Measurements from ENCODE around the gene RAB11FIP4. TPM values are rescaled to one million over a fixed set of nuclear protein-coding genes. Genes with fewer than 3 reads are reported as not detected.
A peak's percentile ranks its signal among the peaks of the same experiment; 100 is the strongest.

RAB11FIP4 gene
- total RNA-seq, 8 experiments from 2014 or later = 7.0 to 44.2 (median 25.2) TPM

GRCh38 chr17:31552568-31552967 is 161.1 kb downstream of the RAB11FIP4 start:
- WGBS, 10 experiments = 73 to 100% (median 85%) methylated on average over 1 to 3 of the region's 3 CpGs; no CpG with 5 or more reads in 4 of the 10 experiments
- Histone ChIP-seq H3K4me3 (no peak overlapping the region), H3K27ac (no peak overlapping the region), H3K4me1 (replicated peaks in 1 of 2) (peaks cover 4 to 5% of the 10 kb centered on the region in 2 donors)
- no peak for ATAC-seq (replicated peaks in 6 of 8)
- in situ Hi-C loops (cut with MboI; ENCODE audit: low pct_unique_long_range_greater_than_20kb in 2 of 9, low sequenced_read_pairs in 9 of 9, unreplicated experiment in 9 of 9) = loop anchor here in 5 of 9 experiments (10.0 to 25.0 kb wide), 3 partner anchors 285 to 302 kb away; partner anchors contain the start of gene COPRS (in 1 of the 5)

DNA sequence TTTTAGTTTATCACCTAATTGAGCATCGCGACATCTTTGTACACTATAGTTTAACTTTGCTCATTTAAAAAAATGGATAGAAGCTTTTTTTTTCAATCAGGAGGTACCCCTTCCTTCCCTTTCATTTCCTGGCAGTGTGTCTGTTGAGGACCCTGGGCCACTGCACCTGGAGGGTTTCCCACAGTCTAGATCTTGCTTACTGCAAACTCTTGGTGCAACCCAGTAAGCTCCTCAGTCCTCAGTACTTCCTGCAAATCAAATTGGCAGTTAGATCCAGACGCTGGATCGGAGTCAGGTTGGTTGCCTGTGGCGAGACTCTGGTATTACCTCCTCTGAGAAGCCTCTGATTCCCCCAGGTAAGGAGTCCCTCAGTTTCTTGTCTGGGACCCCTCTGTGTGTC is 162.0 kb downstream of the RAB11FIP4 start:
- ATAC-seq (replicated peaks in 6 of 8) = no peak
- in situ Hi-C loops (cut with MboI; ENCODE audit: low pct_unique_long_range_greater_than_20kb in 2 of 9, low sequenced_read_pairs in 9 of 9, unreplicated experiment in 9 of 9) = loop anchor here in 5 of 9 experiments (10.0 to 25.0 kb wide), 3 partner anchors 284 to 301 kb away; partner anchors contain the start of gene COPRS (in 1 of the 5)
- whole genome bisulfite sequencing, 10 experiments = 72 to 100% (median 90%) methylated on average over 2 to 5 of the region's 5 CpGs; no CpG with 5 or more reads in 1 of the 10 experiments
- no peak overlapping the region for H3K27ac ChIP-seq
- peaks cover 4 to 5% of the 10 kb centered on the region in 2 donors for H3K4me1 ChIP-seq (replicated peaks in 1 of 2)
- no peak overlapping the region for H3K4me3 ChIP-seq

- WGBS, 10 experiments = 0 to 45% (median 0%) methylated on average over 1 of the region's 1 CpG; no CpG with 5 or more reads in 7 of the 10 experiments
These were observed 163.5 kb downstream of the RAB11FIP4 start for GRCh38 chr17:31554930-31555329.

GRCh38 chr17:31556969-31557645 is 165.6 kb downstream of the RAB11FIP4 start:
- Histone ChIP-seq H3K4me1 (replicated peaks in 1 of 2) (peaks cover 10% of the 10 kb centered on the region in 2 donors), H3K4me3 (no peak overlapping the region), H3K27ac (no peak overlapping the region)
- ATAC-seq (replicated peaks in 6 of 8) = no peak
- in situ Hi-C loops (cut with MboI; ENCODE audit: low pct_unique_long_range_greater_than_20kb in 2 of 9, low sequenced_read_pairs in 9 of 9, unreplicated experiment in 9 of 9) = loop anchor here in 5 of 9 experiments (10.0 to 25.0 kb wide), 3 partner anchors 280 to 298 kb away; partner anchors contain the start of gene COPRS (in 1 of the 5)
- WGBS, 10 experiments = 20 to 83% (median 67%) methylated on average over 1 to 8 of the region's 13 CpGs; no CpG with 5 or more reads in 1 of the 10 experiments

More at GRCh38 chr17:31554930-31555329, 163.5 kb downstream of the RAB11FIP4 start:
- H3K4me1 ChIP-seq (replicated peaks in 1 of 2) = no peaks in the 10 kb centered on the region
- no peak overlapping the region for H3K4me3 ChIP-seq
- in situ Hi-C loops (cut with MboI; ENCODE audit: low pct_unique_long_range_greater_than_20kb in 2 of 9, low sequenced_read_pairs in 9 of 9, unreplicated experiment in 9 of 9) = loop anchor here in 5 of 9 experiments (10.0 to 25.0 kb wide), 3 partner anchors 282 to 300 kb away; partner anchors contain the start of gene COPRS (in 1 of the 5)
- H3K27ac ChIP-seq = no peak overlapping the region
- no peak for ATAC-seq (replicated peaks in 6 of 8)

DNA sequence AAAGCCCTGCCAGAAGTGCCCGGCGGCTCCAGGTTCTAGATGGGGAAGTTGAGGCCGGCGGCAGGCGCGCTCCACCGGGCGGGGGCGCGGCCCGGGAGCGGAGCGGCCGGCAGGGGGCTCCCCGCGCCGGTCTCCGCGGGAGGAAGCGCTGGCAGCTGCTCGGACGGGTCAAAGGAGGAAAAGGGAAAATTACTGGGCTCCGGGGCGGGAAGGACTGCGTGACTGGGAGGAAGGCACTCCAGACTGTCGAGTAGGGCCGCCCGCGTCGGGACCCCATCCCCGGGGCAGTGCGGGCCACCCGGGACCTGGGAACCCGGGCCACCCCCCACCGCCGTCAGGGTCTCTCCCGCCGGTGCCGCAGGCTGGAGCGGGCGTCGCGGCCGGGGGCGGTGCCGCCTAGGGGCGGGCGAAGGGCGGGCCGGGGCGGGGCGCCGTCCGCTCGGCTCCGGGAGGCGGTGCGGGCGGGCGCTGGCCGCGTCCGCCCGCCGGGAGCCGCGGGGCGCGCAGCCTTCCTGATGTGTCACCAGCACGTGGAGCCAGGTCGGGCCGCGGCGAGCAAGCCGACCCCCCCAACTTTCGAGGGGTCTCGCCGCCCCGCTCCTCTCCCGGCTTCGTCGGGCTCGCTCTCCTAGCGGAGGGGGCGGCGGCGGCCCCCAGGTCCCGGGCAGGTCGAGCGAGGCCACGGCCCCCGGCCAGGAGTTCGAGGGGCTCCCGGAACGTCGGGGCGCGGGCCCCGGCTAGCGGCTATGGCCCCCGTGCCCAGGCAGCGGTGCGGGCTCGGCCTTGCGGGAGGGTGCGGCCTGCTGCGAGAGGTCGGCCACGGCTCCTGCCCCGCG is 167.5 kb downstream of the RAB11FIP4 start:
- in situ Hi-C loops (cut with MboI; ENCODE audit: low pct_unique_long_range_greater_than_20kb in 2 of 9, low sequenced_read_pairs in 9 of 9, unreplicated experiment in 9 of 9) = loop anchor here in 5 of 9 experiments (10.0 to 25.0 kb wide), 3 partner anchors 278 to 296 kb away; partner anchors contain the start of gene COPRS (in 1 of the 5)
- peak; percentile 71 to 91 (median 88) for ATAC-seq (replicated peaks in 6 of 8)
- H3K27ac ChIP-seq = peak overlapping the region in 1 of 2 donors; percentile 38
- 0 to 5% (median 2%) methylated on average over 1 to 9 of the region's 111 CpGs; no CpG with 5 or more reads in 6 of the 10 experiments for WGBS, 10 experiments
- H3K4me1 ChIP-seq (replicated peaks in 1 of 2) = peaks cover 10 to 16% of the 10 kb centered on the region in 2 donors
- H3K4me3 ChIP-seq = peak overlapping the region; percentile 40 to 54 (median 51)

DNA sequence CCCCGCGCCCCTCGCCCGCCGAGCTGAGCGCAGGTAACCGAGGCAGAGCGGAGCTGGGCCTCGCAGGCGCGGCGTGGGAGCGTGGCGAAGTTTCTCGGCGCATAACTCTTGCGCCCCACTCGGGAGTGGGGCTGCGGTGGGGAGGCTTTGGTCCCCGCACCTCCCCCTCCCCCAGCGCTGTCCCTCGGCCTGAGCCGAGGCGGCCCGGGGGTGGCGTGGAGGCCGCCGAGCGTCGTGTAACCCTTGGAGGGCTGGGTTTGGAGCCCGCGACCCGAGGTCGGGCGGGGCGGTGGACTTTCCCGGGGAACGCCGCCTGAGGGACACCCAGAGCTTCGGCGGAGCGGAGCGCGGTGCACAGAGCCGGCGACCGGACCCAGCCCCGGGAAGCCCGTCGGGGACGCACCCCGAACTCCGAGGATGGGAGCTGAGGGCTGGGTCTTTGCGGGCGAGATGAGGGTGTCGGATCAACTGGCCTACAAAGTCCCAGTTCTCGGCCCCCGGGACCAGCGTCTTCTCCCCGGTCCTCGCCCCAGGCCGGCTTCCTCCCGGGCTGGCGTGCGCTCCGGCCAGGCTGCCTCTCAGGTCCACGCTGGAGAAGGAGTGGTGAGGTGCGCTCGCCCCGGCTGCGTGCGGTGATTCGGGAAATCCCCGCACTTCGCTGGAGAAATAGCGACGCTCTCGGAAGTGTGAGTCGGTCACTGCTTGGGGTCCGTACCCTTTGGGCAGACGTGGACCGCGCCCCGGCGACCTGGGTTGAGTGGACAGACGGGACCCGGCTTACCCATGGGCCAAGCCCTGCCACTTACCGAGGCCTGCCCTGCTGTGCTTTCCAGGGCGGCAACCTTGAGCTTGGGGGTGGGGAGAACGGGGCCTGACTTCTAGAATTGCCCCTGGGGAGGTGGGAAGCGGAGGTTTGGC is 168.4 kb downstream of the RAB11FIP4 start:
- no peak overlapping the region for H3K27ac ChIP-seq
- in situ Hi-C loops (cut with MboI; ENCODE audit: low pct_unique_long_range_greater_than_20kb in 2 of 9, low sequenced_read_pairs in 9 of 9, unreplicated experiment in 9 of 9) = loop anchor here in 5 of 9 experiments (10.0 to 25.0 kb wide), 3 partner anchors 277 to 295 kb away; partner anchors contain the start of gene COPRS (in 1 of the 5)
- WGBS, 10 experiments = 0 to 59% (median 20%) methylated on average over 1 to 14 of the region's 91 CpGs; no CpG with 5 or more reads in 5 of the 10 experiments
- peak in 3 of 8 experiments; percentile 16 to 33 (median 32) for ATAC-seq (replicated peaks in 6 of 8)
- peaks cover 10 to 16% of the 10 kb centered on the region in 2 donors for H3K4me1 ChIP-seq (replicated peaks in 1 of 2)
- H3K4me3 ChIP-seq = peak overlapping the region in 4 of 5 donors; percentile 48 to 54 (median 51)

DNA sequence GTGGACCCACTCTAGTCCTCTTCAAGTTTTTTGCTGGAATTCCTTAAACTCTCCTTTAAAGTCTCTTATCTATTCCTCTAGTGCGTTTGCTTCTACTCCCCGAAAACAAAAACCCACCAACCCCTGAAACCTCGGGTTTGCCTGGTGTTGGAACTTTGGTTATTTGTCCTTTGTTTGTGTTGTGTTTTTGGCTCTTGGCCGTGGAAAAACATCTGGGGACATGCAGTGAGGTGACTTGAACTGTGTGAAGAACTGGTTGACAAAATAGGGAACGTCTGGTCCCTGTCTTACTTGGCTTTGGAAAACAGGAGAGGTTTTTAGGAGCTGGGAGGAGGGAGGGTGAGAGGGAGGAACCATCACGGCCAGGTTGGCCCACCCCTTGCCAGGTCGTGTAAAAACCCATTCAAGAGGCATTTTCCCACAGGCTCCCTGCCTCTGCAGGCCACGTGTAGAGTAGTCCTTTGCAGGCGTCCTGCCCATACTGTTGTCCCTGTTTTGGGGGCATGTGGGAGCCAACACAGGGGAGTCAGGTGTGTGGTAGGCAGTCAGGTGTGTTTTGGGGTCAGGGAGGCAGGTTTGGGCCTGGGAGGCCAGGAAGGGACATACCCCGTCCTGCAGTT is 169.3 kb downstream of the RAB11FIP4 start:
- ATAC-seq (replicated peaks in 6 of 8) = no peak
- Histone ChIP-seq H3K27ac (no peak overlapping the region), H3K4me3 (no peak overlapping the region), H3K4me1 (replicated peaks in 1 of 2) (peaks cover 10 to 16% of the 10 kb centered on the region in 2 donors)
- in situ Hi-C loops (cut with MboI; ENCODE audit: low pct_unique_long_range_greater_than_20kb in 2 of 9, low sequenced_read_pairs in 9 of 9, unreplicated experiment in 9 of 9) = loop anchor here in 1 of 9 experiments (25.0 kb wide), 1 partner anchor 277 kb away; no protein-coding TSS in a partner anchor
- WGBS, 10 experiments = 8 to 67% (median 43%) methylated on average over 1 to 7 of the region's 10 CpGs; no CpG with 5 or more reads in 2 of the 10 experiments

DNA sequence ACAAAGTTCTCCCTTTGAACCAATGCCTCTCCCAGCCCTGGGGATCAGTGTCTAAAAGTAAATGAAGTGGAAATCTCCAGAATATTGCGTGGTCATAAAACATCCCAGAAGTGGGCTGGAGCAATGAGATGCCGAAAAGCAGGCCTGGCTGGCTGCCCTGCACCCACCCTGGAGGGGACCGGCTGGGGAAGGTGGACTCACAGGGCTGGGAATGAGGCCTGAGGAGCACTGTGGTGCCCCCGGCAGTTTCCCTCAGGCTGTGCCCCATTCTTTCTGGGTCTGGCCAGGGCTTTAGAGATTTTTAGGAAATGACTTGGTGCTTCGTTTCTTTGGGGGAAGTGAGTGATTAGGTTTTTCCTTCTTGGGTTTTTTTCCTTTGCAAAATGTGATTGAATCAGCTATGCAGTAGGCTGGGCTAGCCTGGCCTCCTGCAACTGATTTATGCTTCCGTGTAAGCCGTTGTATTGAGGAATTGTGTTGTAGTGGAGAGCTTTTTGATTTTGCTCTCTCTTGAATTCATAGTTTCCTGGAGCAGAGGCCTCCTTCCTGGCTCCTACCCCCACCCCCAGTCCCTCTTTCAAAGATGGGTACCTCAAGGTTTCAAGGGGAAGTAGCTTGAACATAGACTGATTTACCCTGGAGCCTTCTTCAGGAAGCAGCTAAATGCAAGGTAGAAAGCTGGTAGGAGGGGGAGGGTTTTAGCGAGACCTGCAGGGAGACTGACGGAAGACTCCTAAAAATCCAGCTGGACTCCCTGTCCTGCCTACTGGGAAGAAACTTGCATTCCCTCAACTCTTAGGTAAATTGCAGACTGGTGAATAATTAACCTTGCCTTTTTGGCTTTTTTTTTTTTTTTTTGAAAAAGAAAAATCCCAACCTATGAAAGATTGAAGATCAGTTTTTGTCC is 170.2 kb downstream of the RAB11FIP4 start:
- 0 to 53% (median 20%) methylated on average over 2 to 8 of the region's 9 CpGs for WGBS, 10 experiments
- peak in 2 of 8 experiments; percentile 3 for ATAC-seq (replicated peaks in 6 of 8)
- Histone ChIP-seq H3K27ac (no peak overlapping the region), H3K4me1 (replicated peaks in 1 of 2) (peaks cover 10 to 16% of the 10 kb centered on the region in 2 donors), H3K4me3 (no peak overlapping the region)
- in situ Hi-C loops (cut with MboI; ENCODE audit: low pct_unique_long_range_greater_than_20kb in 2 of 9, low sequenced_read_pairs in 9 of 9, unreplicated experiment in 9 of 9) = loop anchor here in 1 of 9 experiments (25.0 kb wide), 1 partner anchor 276 kb away; no protein-coding TSS in a partner anchor

DNA sequence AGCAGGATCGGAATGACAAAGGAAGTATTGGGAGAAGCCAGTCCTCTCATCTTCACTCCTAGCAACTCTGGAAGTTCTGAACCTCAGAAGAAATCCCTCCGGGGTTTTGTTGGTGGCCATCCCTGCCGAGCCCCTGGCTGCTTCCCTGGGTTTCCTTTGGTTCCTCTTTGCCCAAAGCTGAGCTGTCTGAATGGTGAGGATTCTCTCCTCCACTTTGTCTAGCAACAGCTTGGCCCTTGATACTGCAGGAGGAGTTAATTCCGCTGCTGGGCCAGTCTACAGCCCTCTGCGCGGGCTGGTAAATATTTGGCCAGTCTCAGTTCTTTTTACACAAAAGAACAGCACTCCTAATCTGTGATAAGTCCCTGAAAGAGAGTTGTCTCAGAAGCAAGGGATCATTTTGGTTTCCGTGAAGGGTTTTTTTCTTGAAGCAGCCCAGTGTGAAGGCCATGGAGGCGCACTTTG is 170.9 kb downstream of the RAB11FIP4 start:
- WGBS, 10 experiments = 42 to 84% (median 56%) methylated on average over 2 to 7 of the region's 8 CpGs; no CpG with 5 or more reads in 5 of the 10 experiments
- ATAC-seq (replicated peaks in 6 of 8) = peak in 1 of 8 experiments; percentile 64
- no peak overlapping the region for H3K27ac ChIP-seq
- in situ Hi-C loops (cut with MboI; ENCODE audit: low pct_unique_long_range_greater_than_20kb in 2 of 9, low sequenced_read_pairs in 9 of 9, unreplicated experiment in 9 of 9) = loop anchor here in 1 of 9 experiments (25.0 kb wide), 1 partner anchor 275 kb away; no protein-coding TSS in a partner anchor
- no peak overlapping the region for H3K4me3 ChIP-seq
- peaks cover 10 to 16% of the 10 kb centered on the region in 2 donors for H3K4me1 ChIP-seq (replicated peaks in 1 of 2)

DNA sequence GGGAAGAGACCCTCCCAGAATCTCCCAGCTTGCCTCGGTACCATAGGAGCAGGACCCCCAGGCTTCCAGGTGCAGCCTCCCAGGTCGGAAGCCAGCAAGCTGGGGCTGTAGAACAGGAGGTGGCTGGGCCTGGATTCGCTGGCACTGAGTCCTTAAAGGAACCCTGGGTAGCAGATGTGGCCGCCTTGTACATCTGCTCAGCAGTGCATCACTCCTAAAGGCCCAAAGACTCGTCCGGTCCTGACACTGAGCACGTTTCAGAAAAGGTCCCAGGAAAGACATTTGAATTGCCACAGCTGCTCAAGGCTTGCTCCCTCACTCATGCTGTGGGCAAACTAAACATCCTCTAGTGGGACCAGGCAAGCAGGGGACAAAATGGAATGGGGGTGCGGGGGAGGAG is 172.8 kb downstream of the RAB11FIP4 start:
- no peak for ATAC-seq (replicated peaks in 6 of 8)
- peaks cover 10 to 16% of the 10 kb centered on the region in 2 donors for H3K4me1 ChIP-seq (replicated peaks in 1 of 2)
- no peak overlapping the region for H3K27ac ChIP-seq
- 80 to 100% (median 93%) methylated on average over 1 to 5 of the region's 8 CpGs; no CpG with 5 or more reads in 6 of the 10 experiments for WGBS, 10 experiments
- H3K4me3 ChIP-seq = no peak overlapping the region
- in situ Hi-C loops (cut with MboI; ENCODE audit: low pct_unique_long_range_greater_than_20kb in 2 of 9, low sequenced_read_pairs in 9 of 9, unreplicated experiment in 9 of 9) = loop anchor here in 1 of 9 experiments (25.0 kb wide), 1 partner anchor 273 kb away; no protein-coding TSS in a partner anchor
